GM12878 (cell line): ENCODE measurements around the gene BTBD9. TPM values are rescaled to one million over a fixed set of nuclear protein-coding genes. Genes with fewer than 3 reads are reported as not detected.

Experiments used
- CREB1 ChIP-seq: IDR thresholded peaks from 2 replicates; pipeline ENCODE4 v1.6.1; 2012; ENCODE audit warnings: low read depth, mild to moderate bottlenecking, inconsistent platforms
- FOXK2 ChIP-seq: fragments of 450-650 bp; IDR thresholded peaks from 2 replicates; pipeline ENCODE4 v1.6.1; 2017; ENCODE audit warnings: mild to moderate bottlenecking, moderate library complexity
- IKZF2 ChIP-seq, 2 experiments: fragments of 450-650 bp; IDR thresholded peaks; 2 replicates each; pipeline ENCODE4 v1.6.1; 2017; ENCODE audit warnings: mild to moderate bottlenecking in 2 of 2, moderate library complexity in 2 of 2
- JUNB ChIP-seq: IDR thresholded peaks from 2 replicates; pipeline ENCODE4 v1.6.1; 2016; ENCODE audit warnings: antibody characterized with exemption, mild to moderate bottlenecking
- MEF2A ChIP-seq: IDR thresholded peaks from 2 replicates; pipeline ENCODE4 v1.6.1; 2011; ENCODE audit warnings: low read depth, mild to moderate bottlenecking, low read length, moderate library complexity; ENCODE audit not compliant: insufficient read depth
- MTA2 ChIP-seq: fragments of 450-650 bp; IDR thresholded peaks from 2 replicates; pipeline ENCODE4 v1.6.1; 2016; ENCODE audit warnings: low read depth, mild to moderate bottlenecking, moderate library complexity
- PAX8 ChIP-seq: fragments of 450-650 bp; IDR thresholded peaks from 2 replicates; pipeline ENCODE4 v1.6.1; 2017; ENCODE audit warnings: mild to moderate bottlenecking, moderate library complexity
- POLR2AphosphoS5 ChIP-seq: IDR thresholded peaks from 2 replicates; pipeline ENCODE4 v1.6.1; 2011; ENCODE audit warnings: mild to moderate bottlenecking, low read length, inconsistent platforms
- SIX5 ChIP-seq: IDR thresholded peaks from 2 replicates; pipeline ENCODE4 v1.6.1; 2011; ENCODE audit warnings: mild to moderate bottlenecking, low read depth, low read length, moderate library complexity; ENCODE audit not compliant: severe bottlenecking
- STAT3 ChIP-seq: IDR thresholded peaks from 2 replicates; pipeline ENCODE4 v1.6.1; 2011; ENCODE audit warnings: low read depth, low read length, improper control_type of control experiment
- ZBTB40 ChIP-seq: fragments of 450-650 bp; IDR thresholded peaks from 2 replicates; pipeline ENCODE4 v1.6.1; 2016; ENCODE audit warnings: mild to moderate bottlenecking, moderate library complexity, borderline replicate concordance
- ZNF24 ChIP-seq: fragments of 450-650 bp; IDR thresholded peaks from 2 replicates; pipeline ENCODE4 v1.6.1; 2017; ENCODE audit warnings: antibody characterized with exemption, mild to moderate bottlenecking
- polyA plus RNA-seq, 11 experiments: library from polyadenylated mRNA; depleted of rRNA in 4 of 11; unstranded in 6 of 11; stranded (reverse) in 5 of 11; fragments of >200 nt; fragmentation: Nextera tagmentation in 4 of 11; fragmentation: Illumina TruSeq in 1 of 11; extraction: Ambion mirVana in 4 of 11; extraction: Trizol in 1 of 11; gene quantifications; 1 replicate in 1 of 11; 2 replicates in 10 of 11; pipeline versions ENCODE4 v1.2.1 to v1.2.3, GENCODE V29; 2011 to 2016; ENCODE audit warnings: inconsistent platforms in 2 of 11, missing spikeins in 2 of 11, low read depth in 1 of 11
- total RNA-seq, 4 experiments: library from RNA; depleted of rRNA in 3 of 4; stranded (reverse); fragments of >200 nt in 3 of 4; fragmentation: Illumina TruSeq in 1 of 4; extraction: Trizol in 1 of 4; gene quantifications; 2 replicates each; pipeline versions ENCODE4 v1.2.1 to v1.2.3, GENCODE V29; 2013 to 2021
- TF ChIP-seq, protein P1 (sequence below), 3 experiments: IDR thresholded peaks in 2 of 3; conservative IDR thresholded peaks in 1 of 3; 2 replicates each; pipeline ENCODE4 v1.5.1; 2011; ENCODE audit warnings: low read depth in 3 of 3, low read length in 3 of 3, mild to moderate bottlenecking in 3 of 3, control low read depth in 2 of 3, moderate library complexity in 2 of 3, inconsistent platforms in 1 of 3, mixed read lengths in 1 of 3; ENCODE audit not compliant: control insufficient read depth in 2 of 3, insufficient read depth in 1 of 3; ENCODE audit errors: extremely low read depth in 1 of 3
- TF ChIP-seq, protein P2 (sequence below): IDR thresholded peaks from 2 replicates; pipeline ENCODE4 v1.6.1; 2011; ENCODE audit warnings: low read depth, low read length, improper control_type of control experiment, borderline replicate concordance
- TF ChIP-seq, protein P3 (sequence below): IDR thresholded peaks from 2 replicates; pipeline ENCODE4 v1.6.1; 2011; ENCODE audit warnings: borderline replicate concordance, low read depth, mild to moderate bottlenecking, moderate library complexity, mixed read lengths, low read length; ENCODE audit not compliant: insufficient read depth; ENCODE audit errors: extremely low read length
- TF ChIP-seq, protein P4 (sequence below): fragments of 450-650 bp; IDR thresholded peaks from 2 replicates; pipeline ENCODE4 v1.6.1; 2017; ENCODE audit warnings: low read depth, mild to moderate bottlenecking, moderate library complexity

BTBD9 gene
- total and polyA plus RNA-seq, 10 of the 15 experiments (the other 5 are each of a cell fraction or from before 2014, with no cell fraction given) = 0.22 to 8.6 (median 4.6) TPM

DNA sequence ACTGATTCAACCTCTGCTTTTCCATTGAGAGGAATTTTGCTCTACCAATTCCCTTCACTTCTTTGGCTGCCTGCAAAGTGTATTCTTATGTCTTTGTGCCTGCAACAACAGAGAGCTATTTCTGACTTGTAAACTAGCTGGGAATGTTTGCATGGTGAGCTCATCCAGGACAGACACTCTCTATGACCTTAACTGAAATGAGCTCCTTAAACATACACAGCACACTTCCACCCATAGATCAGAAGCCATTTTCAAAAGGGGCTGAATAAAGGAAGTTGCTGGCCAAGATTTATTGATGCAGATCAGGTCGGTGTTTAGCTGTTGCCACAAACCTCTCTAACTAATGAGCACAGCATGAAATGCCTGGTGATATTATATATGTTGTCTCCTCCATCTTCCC is 377.7 kb downstream of the BTBD9 start (continued):
- TF ChIP-seq ZBTB40 (no peak), JUNB (no peak), POLR2AphosphoS5 (no peak), FOXK2 (no peak), MTA2 (no peak), MEF2A (no peak), SIX5 (no peak), IKZF2 (IDR thresholded peaks at IDR 0.05) (no peak), STAT3 (no peak), CREB1 (no peak), PAX8 (no peak), ZNF24 (no peak)
- TF ChIP-seq, protein P1, sequence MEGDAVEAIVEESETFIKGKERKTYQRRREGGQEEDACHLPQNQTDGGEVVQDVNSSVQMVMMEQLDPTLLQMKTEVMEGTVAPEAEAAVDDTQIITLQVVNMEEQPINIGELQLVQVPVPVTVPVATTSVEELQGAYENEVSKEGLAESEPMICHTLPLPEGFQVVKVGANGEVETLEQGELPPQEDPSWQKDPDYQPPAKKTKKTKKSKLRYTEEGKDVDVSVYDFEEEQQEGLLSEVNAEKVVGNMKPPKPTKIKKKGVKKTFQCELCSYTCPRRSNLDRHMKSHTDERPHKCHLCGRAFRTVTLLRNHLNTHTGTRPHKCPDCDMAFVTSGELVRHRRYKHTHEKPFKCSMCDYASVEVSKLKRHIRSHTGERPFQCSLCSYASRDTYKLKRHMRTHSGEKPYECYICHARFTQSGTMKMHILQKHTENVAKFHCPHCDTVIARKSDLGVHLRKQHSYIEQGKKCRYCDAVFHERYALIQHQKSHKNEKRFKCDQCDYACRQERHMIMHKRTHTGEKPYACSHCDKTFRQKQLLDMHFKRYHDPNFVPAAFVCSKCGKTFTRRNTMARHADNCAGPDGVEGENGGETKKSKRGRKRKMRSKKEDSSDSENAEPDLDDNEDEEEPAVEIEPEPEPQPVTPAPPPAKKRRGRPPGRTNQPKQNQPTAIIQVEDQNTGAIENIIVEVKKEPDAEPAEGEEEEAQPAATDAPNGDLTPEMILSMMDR (IDR thresholded peaks at IDR 0.05 in 2 of 3, conservative IDR thresholded peaks at IDR 0.05 in 1 of 3; ENCODE audit: control insufficient read depth in 2 of 3, extremely low read depth in 1 of 3, insufficient read depth in 1 of 3, low read depth in 3 of 3, low read length in 3 of 3) = no peak
- TF ChIP-seq, protein P2, sequence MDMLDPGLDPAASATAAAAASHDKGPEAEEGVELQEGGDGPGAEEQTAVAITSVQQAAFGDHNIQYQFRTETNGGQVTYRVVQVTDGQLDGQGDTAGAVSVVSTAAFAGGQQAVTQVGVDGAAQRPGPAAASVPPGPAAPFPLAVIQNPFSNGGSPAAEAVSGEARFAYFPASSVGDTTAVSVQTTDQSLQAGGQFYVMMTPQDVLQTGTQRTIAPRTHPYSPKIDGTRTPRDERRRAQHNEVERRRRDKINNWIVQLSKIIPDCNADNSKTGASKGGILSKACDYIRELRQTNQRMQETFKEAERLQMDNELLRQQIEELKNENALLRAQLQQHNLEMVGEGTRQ = no peak
- TF ChIP-seq, protein P3, sequence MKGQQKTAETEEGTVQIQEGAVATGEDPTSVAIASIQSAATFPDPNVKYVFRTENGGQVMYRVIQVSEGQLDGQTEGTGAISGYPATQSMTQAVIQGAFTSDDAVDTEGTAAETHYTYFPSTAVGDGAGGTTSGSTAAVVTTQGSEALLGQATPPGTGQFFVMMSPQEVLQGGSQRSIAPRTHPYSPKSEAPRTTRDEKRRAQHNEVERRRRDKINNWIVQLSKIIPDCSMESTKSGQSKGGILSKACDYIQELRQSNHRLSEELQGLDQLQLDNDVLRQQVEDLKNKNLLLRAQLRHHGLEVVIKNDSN = no peak
- TF ChIP-seq, protein P4, sequence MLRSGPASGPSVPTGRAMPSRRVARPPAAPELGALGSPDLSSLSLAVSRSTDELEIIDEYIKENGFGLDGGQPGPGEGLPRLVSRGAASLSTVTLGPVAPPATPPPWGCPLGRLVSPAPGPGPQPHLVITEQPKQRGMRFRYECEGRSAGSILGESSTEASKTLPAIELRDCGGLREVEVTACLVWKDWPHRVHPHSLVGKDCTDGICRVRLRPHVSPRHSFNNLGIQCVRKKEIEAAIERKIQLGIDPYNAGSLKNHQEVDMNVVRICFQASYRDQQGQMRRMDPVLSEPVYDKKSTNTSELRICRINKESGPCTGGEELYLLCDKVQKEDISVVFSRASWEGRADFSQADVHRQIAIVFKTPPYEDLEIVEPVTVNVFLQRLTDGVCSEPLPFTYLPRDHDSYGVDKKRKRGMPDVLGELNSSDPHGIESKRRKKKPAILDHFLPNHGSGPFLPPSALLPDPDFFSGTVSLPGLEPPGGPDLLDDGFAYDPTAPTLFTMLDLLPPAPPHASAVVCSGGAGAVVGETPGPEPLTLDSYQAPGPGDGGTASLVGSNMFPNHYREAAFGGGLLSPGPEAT = no peak
